Measurements from ENCODE around the gene FBN1.

Gene FBN1

DNA sequence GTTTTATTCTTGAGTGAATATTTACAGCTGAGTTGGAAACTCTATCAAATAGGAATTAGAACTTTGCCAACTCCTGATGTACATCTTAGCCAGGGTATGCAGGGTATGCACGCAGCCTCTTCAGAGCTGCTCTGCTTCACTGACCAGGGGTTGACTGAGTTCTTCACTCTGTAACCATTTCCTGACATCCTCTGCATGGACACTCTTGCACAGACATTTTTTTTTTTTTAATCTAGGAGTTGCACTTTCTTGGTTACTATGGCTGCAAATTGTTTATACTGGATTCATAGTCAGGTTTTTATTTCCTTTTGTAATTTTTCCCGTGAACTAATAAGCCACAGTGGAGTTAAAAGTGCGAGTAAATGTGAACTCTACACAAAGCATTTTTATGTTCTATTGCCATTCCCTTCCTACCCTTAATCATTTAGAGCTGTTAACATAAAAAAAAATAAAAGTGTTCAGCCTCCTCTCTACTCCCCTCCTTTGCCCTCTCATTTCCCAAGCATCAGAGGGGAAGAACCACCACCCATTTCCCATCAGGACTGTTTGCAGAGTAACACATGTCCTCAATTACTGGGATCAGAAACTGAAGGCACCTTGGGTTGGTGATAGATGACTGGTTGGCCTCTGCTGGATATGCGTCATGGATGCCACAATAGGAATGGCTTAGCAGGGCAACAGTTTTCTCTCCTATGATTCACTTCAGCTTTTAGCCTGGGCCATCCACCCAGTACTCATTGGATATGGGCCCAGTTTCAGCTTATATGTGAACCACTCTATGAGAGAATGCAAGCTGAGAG is 260.3 kb downstream of the FBN1 start:
- Histone ChIP-seq H3K4me2 (ENCODE audit: low read depth, low read length) (no peak overlapping the region), H3K9ac (ENCODE audit: low read length) (no peak overlapping the region)

GRCh38 chr15:48384616-48385015 is 260.9 kb downstream of the FBN1 start:
- H4K20me1 ChIP-seq (ENCODE audit: insufficient read depth, low read length): no peaks in the 10 kb centered on the region
- DNase-seq: no peak
- no peak overlapping the region for H3K27ac ChIP-seq (ENCODE audit: low read length)
- no peaks in the 10 kb centered on the region for H3K27me3 ChIP-seq (replicated peaks; ENCODE audit: insufficient read depth, low read length)
- H3F3A ChIP-seq (ENCODE audit: insufficient read depth, low read length): no peaks in the 10 kb centered on the region
- H3K4me1 ChIP-seq (ENCODE audit: low read length): no peaks in the 10 kb centered on the region
- TF ChIP-seq EZH2phosphoT487 (IDR thresholded peaks at IDR 0.05; ENCODE audit: low read length) (no peak), EZH2 (optimal IDR thresholded peaks at IDR 0.05; ENCODE audit: low read depth, low read length) (no peak)
- TF ChIP-seq, protein P1, sequence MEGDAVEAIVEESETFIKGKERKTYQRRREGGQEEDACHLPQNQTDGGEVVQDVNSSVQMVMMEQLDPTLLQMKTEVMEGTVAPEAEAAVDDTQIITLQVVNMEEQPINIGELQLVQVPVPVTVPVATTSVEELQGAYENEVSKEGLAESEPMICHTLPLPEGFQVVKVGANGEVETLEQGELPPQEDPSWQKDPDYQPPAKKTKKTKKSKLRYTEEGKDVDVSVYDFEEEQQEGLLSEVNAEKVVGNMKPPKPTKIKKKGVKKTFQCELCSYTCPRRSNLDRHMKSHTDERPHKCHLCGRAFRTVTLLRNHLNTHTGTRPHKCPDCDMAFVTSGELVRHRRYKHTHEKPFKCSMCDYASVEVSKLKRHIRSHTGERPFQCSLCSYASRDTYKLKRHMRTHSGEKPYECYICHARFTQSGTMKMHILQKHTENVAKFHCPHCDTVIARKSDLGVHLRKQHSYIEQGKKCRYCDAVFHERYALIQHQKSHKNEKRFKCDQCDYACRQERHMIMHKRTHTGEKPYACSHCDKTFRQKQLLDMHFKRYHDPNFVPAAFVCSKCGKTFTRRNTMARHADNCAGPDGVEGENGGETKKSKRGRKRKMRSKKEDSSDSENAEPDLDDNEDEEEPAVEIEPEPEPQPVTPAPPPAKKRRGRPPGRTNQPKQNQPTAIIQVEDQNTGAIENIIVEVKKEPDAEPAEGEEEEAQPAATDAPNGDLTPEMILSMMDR (IDR thresholded peaks at IDR 0.05; ENCODE audit: low read length): no peak
- H3K9me2 ChIP-seq (replicated peaks; ENCODE audit: insufficient read depth, low read length): no peaks in the 10 kb centered on the region
- H3K79me2 ChIP-seq (ENCODE audit: low read length): no peaks in the 10 kb centered on the region
- no peak overlapping the region for H2AFZ ChIP-seq (ENCODE audit: low read length)
- H3K4me2 ChIP-seq (ENCODE audit: low read depth, low read length): no peak overlapping the region
- H3K9ac ChIP-seq (ENCODE audit: low read length): no peak overlapping the region
- H3K9me3 ChIP-seq (replicated peaks; ENCODE audit: insufficient read depth, low read length): no peaks in the 10 kb centered on the region
- no peaks in the 10 kb centered on the region for H3K36me3 ChIP-seq (replicated peaks; ENCODE audit: insufficient read depth, low read length)
- no peak overlapping the region for H3K4me3 ChIP-seq (ENCODE audit: low read length)

More for the DNA sequence above, 260.3 kb downstream of the FBN1 start:
- TF ChIP-seq EZH2 (optimal IDR thresholded peaks at IDR 0.05; ENCODE audit: low read depth, low read length): no peak
- TF ChIP-seq, protein P1 (IDR thresholded peaks at IDR 0.05; ENCODE audit: low read length): no peak
- no peak for TF ChIP-seq EZH2phosphoT487 (IDR thresholded peaks at IDR 0.05; ENCODE audit: low read length)
- DNase-seq: no peak
- no peaks in the 10 kb centered on the region for H3K4me1 ChIP-seq (ENCODE audit: low read length)
- no peaks in the 10 kb centered on the region for H3F3A ChIP-seq (ENCODE audit: insufficient read depth, low read length)
- H3K4me3 ChIP-seq (ENCODE audit: low read length): no peak overlapping the region
- no peaks in the 10 kb centered on the region for H3K79me2 ChIP-seq (ENCODE audit: low read length)
- no peak overlapping the region for H3K27ac ChIP-seq (ENCODE audit: low read length)
- no peaks in the 10 kb centered on the region for H3K9me2 ChIP-seq (replicated peaks; ENCODE audit: insufficient read depth, low read length)
- H4K20me1 ChIP-seq (ENCODE audit: insufficient read depth, low read length): no peaks in the 10 kb centered on the region
- no peaks in the 10 kb centered on the region for H3K9me3 ChIP-seq (replicated peaks; ENCODE audit: insufficient read depth, low read length)
- no peak overlapping the region for H2AFZ ChIP-seq (ENCODE audit: low read length)
- no peaks in the 10 kb centered on the region for H3K27me3 ChIP-seq (replicated peaks; ENCODE audit: insufficient read depth, low read length)
- no peaks in the 10 kb centered on the region for H3K36me3 ChIP-seq (replicated peaks; ENCODE audit: insufficient read depth, low read length)

- Histone ChIP-seq H3K4me1 (ENCODE audit: low read length) (no peaks in the 10 kb centered on the region), H3K27me3 (replicated peaks; ENCODE audit: insufficient read depth, low read length) (no peaks in the 10 kb centered on the region), H4K20me1 (ENCODE audit: insufficient read depth, low read length) (no peaks in the 10 kb centered on the region), H3K4me2 (ENCODE audit: low read depth, low read length) (no peak overlapping the region), H3F3A (ENCODE audit: insufficient read depth, low read length) (no peaks in the 10 kb centered on the region), H3K9me2 (replicated peaks; ENCODE audit: insufficient read depth, low read length) (no peaks in the 10 kb centered on the region), H3K36me3 (replicated peaks; ENCODE audit: insufficient read depth, low read length) (no peaks in the 10 kb centered on the region), H3K9me3 (replicated peaks; ENCODE audit: insufficient read depth, low read length) (no peaks in the 10 kb centered on the region), H2AFZ (ENCODE audit: low read length) (no peak overlapping the region), H3K9ac (ENCODE audit: low read length) (no peak overlapping the region), H3K79me2 (ENCODE audit: low read length) (no peaks in the 10 kb centered on the region), H3K27ac (ENCODE audit: low read length) (no peak overlapping the region), H3K4me3 (ENCODE audit: low read length) (no peak overlapping the region)
- TF ChIP-seq EZH2phosphoT487 (IDR thresholded peaks at IDR 0.05; ENCODE audit: low read length) (no peak), EZH2 (optimal IDR thresholded peaks at IDR 0.05; ENCODE audit: low read depth, low read length) (no peak)
- TF ChIP-seq, protein P1 (IDR thresholded peaks at IDR 0.05; ENCODE audit: low read length): no peak
- no peak for DNase-seq
Observed at GRCh38 chr15:48383031-48383430, 262.5 kb downstream of the FBN1 start.

Data from MM.1S (cell line).